GM19463 (cell line): ENCODE data around the gene ANKRD10.
"Not testable (repeated sequence)": the region's sequence is repeated elsewhere in the genome, so short reads cannot be mapped to it uniquely, and the experiment has no call there.

ENCODE experiments used
- ATAC-seq: cut with Tn5 transposase; IDR thresholded peaks from one replicate; pipeline ENCODE4 v1.9.1; 2021; ENCODE audit warnings: mild to moderate bottlenecking, moderate library complexity; ENCODE audit not compliant: unreplicated experiment

Gene ANKRD10

GRCh38 chr13:110869805-110870706 lies 44.8 kb downstream of the ANKRD10 start:
- no peak for ATAC-seq

DNA sequence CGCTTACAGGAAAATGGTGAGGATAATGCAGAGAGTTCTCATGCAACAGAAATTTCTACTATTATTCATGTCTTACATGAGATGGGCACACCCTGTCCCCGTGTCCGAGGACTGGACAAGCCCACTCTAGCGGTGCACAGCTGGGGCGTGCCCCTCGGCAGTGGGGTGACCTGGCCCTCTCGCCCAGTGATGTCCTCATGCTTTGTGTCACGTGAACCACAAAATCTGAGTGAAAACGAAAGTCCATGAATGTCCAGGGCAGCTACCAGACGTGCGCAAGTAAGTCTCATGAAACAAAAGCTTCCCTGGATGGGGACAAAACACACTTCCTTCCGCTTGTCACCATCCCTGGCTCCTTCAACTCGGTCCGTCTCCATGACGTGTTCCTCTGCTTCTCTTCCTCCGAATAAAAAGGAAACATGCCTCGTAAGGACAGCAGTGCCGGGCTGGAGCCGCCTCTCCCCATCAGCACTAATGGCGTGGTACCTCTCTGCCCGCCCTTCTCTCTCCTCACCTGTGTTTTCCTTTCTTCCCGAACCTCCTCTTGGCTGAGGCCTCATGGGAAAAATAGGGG lies 45.6 kb downstream of the ANKRD10 start:
- no peak for ATAC-seq

GRCh38 chr13:110868720-110869119 lies 46.1 kb downstream of the ANKRD10 start:
- ATAC-seq: no peak

DNA sequence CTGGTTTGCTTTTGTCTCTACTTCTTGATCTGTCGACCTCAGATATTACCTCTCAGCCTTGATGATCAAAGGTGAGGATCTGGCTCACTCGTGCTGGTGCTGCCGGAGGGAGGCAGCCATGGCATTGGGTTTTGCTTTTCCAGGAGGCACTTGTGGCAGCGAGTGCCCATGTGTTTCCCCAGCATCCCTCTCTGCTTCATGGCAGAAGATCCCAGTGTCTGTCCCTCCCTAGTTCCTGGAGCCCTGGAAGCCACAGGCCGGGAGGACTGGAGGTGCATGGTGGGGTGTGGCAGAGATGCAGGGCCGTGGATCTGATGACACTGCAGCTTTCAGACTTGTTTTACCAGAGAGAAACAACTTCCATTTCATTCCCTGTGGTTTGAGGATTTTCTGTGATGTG lies 47.5 kb downstream of the ANKRD10 start:
- ATAC-seq: no peak

DNA sequence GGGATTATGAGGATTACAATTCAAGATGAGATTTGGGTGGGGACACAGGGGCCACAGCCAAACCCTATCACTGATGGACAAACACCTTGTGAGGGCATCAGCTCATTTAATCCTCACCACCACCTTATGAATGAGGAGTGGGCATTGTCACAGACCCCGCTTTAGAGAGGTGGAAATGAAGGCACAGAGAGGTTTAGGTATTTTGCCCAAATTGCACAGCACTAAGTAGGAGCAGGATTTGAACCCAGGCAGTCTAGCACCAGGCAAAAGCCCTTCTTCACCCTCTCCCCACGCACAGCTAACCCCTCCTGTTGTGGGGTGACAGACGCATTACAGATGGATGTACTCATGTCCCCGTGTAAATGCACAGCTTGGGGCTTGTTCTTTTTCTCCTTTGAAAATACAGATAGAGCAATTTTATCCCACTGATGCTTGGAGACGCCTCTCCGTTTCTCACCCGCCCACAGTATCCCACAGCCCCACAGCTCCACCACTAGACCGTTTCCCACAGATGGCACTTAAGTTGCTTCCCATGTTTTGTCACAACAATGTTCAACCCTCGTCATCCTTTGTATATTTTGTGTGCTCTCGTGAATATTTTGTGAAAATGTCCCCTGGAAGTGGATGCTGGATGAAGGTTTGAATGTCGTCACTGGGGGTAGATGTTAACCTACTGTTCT lies 48.2 kb downstream of the ANKRD10 start:
- no peak for ATAC-seq

DNA sequence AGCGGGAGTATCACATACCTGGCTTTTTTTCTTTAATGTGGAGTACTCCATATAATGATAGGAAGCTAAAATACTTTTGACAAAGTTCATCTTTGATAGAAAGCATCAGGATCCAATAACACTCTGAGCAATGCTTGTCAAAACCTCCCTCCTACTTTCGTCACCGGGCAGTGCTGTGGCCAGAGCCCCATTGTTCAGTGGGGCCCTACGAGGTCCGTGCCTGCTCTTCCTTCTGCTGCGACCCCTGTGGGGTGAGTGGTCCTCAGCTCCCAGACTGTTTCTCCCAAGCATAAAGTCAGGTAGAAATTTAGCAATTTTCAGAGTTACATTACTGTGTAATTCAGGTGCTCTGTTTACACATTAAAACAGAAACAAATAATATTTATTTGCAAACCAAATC lies 51.2 kb downstream of the ANKRD10 start:
- no peak for ATAC-seq

DNA sequence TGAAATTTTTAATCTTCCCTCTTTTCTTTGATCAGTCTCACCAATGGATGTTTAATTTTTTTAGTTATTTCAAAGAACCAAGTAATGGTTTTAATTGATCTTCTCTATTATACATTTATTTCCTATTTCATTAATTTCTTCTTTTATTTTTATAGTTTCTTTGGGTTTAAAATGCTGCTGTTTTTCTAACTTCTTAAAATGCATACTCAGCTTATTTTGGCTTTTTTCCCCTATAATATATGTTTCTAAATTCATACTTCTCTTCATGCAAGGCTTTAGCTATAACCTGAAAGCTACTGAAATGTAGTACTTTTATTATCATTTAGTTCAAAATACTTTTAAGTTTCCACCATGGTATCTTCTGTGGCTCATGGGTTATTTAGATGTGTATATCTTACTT lies 53.9 kb downstream of the ANKRD10 start:
- ATAC-seq: no peak

GRCh38 chr13:110856942-110857835 lies 57.7 kb downstream of the ANKRD10 start:
- no peak for ATAC-seq

GRCh38 chr13:110855363-110855762 lies 59.5 kb downstream of the ANKRD10 start:
- no peak for ATAC-seq

GRCh38 chr13:110854866-110855265 lies 60.0 kb downstream of the ANKRD10 start:
- ATAC-seq: no peak

DNA sequence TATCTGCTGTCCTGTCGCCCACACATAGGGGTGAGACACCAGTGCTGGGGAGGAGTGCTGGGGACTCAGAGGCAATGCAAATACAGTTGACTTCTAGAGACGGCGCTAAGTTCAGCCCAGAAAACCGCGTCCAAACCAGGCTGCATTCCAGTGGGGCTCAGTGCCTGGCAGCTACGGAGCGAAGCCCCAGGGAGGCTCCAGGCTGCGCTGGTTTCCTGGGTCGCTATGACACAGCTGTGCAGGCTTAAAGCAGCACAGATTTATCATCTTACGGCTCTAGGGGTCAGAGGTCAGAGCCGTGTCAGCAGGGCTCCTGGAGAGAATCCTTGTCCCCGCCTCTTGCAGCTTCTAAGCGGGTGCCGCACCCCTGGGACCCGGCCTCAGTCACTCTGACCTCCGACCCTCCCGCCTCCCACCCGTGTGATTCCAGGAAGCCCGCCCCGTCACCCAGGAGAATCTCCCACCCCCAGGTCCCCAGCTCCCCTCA lies 61.6 kb downstream of the ANKRD10 start:
- ATAC-seq: no peak

- no peak for ATAC-seq
Observed at GRCh38 chr13:110850840-110851239, 64.0 kb downstream of the ANKRD10 start.

DNA sequence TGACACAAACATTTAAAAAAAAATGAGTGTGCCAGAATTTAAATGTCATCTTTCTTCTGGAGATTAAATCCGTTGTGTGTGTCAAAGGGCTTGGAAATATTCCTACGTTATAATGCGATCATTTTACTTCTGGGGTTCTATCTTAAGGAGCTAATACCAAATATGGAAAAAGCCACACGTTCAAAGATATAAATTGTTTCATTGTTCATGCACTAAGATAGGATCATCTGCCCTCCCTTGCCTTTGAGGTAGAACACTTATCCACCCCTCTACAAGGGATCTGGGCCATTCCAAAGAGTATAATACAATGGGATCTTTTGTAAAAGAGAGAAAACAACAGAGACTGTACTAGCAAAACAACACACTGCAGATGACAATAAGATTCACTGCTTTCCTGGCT lies 64.9 kb downstream of the ANKRD10 start:
- no peak for ATAC-seq

DNA sequence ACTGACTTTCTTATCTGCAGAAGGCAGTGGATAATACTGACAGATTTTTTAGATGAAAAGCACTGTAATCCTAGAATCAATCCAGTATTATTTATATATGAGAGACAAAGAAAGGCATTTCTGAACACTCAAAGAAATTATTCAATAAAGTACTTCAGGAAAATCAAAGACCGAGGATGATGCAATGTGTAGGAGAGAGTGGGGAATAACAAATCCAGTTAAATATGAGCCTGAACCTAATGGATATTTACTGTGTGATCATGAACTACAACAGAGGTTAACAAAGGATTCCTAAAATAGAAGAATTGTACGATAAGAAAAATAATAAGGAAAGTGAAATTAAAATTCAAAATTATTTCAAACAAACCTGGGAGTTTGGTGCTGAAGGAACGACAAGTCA lies 69.3 kb downstream of the ANKRD10 start:
- ATAC-seq: no peak

DNA sequence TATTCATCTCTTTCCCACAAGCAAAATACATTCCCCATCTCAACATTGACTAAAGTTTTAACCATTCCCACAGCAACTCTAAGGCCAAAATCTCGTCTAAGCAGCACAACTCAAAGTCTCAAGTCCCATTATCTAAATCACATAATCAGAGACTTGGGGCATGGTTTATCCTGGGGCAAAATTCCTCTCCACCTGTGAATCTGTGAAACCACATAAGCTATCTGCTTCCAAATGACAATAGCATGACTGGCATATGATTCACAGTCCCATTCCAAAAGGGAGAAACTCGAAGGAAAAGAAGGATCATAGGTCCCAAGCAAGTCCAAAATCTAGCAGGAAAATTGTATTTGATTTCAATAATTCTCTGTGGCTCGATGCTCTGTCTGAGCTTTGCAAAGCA lies 73.0 kb downstream of the ANKRD10 start:
- ATAC-seq: no peak

- ATAC-seq: no peak
Observed at GRCh38 chr13:110841406-110841805, 73.5 kb downstream of the ANKRD10 start.

DNA sequence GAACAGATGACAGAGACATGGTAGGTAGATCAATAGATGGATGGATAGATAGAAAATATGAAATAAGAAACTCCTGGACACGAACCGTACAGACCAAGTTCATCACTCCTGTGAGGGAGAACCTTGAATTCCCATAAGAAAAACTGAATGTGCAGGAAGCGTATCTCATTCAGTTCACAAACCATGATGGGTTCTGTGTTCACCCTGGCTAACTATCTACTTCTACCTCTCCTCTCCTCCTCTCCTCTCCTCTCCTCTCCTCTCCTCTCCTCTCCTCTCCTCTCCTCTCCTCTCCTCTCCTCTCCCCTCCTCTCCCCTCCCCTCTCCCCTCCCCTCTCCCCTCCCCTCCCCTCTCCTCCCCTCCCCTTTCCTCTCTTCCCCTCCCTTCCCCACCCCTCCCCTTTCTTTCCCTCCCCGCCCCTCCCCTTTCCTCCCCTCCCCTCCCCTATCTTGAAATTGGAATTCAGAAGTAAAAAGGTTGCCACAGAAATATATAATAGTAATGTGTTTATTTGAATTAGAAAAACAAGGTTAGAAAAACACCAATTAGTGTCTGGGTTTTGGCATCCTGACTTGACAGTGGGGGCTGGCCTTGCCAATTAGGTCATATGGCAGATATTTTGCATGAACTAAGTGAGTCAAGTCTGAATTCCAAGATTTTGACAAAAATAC lies 75.9 kb downstream of the ANKRD10 start:
- no peak for ATAC-seq

- ATAC-seq: no peak
Observed at GRCh38 chr13:110838116-110838515, 76.8 kb downstream of the ANKRD10 start.

- ATAC-seq: not testable (repeated sequence)
Observed at GRCh38 chr13:110837397-110838061, 77.3 kb downstream of the ANKRD10 start.

DNA sequence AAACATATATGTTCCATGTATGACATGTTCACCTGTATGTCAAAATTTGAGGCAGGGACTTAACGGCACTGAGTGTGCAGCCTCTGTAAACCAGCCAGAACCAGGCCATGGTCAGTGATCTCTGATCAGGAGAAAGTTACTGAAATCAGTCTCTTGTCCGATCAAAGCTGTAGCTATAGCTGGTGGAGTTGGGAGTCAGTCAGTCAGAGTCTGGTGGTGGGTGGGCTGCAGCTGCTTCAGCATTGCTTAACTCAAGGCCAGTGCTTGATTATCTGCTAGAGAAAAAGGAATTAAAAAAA lies 78.3 kb downstream of the ANKRD10 start:
- no peak for ATAC-seq
